ENCODE data around the gene STAT5B.

- TF ChIP-seq CTCF (optimal IDR thresholded peaks at IDR 0.05 in 1 of 3, IDR thresholded peaks at IDR 0.05 in 1 of 3, conservative IDR thresholded peaks at IDR 0.05 in 1 of 3; ENCODE audit: extremely low read depth in 1 of 3, insufficient read depth in 2 of 3, low read length in 3 of 3) (no peak), EZH2 (IDR thresholded peaks at IDR 0.05; ENCODE audit: low read length) (peak; percentile 12)
Measured at GRCh38 chr17:42289611-42290181, 13.5 kb upstream of the STAT5B start.

Measured in keratinocyte (primary cell).